Measurements from ENCODE around the gene RIT1. TPM values are rescaled to one million over a fixed set of nuclear protein-coding genes. Genes with fewer than 3 reads are reported as not detected.

RIT1 gene
- 41.7 TPM for total RNA-seq (ENCODE audit: insufficient read depth, low replicate concordance)

- DNase-seq (ENCODE audit: low spot score): peak; percentile 85
Observed at GRCh38 chr1:155911156-155912055, at the start of gene RIT1. Gene RIT1, minus strand, starts transcription at chr1:155911349. Its CDS starts 588 bp downstream, at chr1:155910761.

- DNase-seq (ENCODE audit: low spot score): no peak
Observed at GRCh38 chr1:155960081-155960745, 49.1 kb upstream of the RIT1 start.

- no peak for DNase-seq (ENCODE audit: low spot score)
Observed at GRCh38 chr1:155957411-155957915, 46.3 kb upstream of the RIT1 start.

- no peak for DNase-seq (ENCODE audit: low spot score)
Observed at GRCh38 chr1:155954645-155955044, 43.5 kb upstream of the RIT1 start.

- DNase-seq (ENCODE audit: low spot score): no peak
Observed at GRCh38 chr1:155952505-155952890, 41.3 kb upstream of the RIT1 start.

GRCh38 chr1:155951753-155952504, 40.8 kb upstream of the RIT1 start:
- no peak for DNase-seq (ENCODE audit: low spot score)

GRCh38 chr1:155950829-155951228, 39.7 kb upstream of the RIT1 start:
- no peak for DNase-seq (ENCODE audit: low spot score)

GRCh38 chr1:155947741-155948140, 36.6 kb upstream of the RIT1 start:
- no peak for DNase-seq (ENCODE audit: low spot score)

GRCh38 chr1:155947292-155947691, 36.1 kb upstream of the RIT1 start:
- no peak for DNase-seq (ENCODE audit: low spot score)

GRCh38 chr1:155946633-155947219, 35.6 kb upstream of the RIT1 start:
- DNase-seq (ENCODE audit: low spot score): no peak

- no peak for DNase-seq (ENCODE audit: low spot score)
Observed at GRCh38 chr1:155944444-155944799, 33.3 kb upstream of the RIT1 start.

- no peak for DNase-seq (ENCODE audit: low spot score)
Observed at GRCh38 chr1:155942578-155943141, 31.5 kb upstream of the RIT1 start.

- no peak for DNase-seq (ENCODE audit: low spot score)
Observed at GRCh38 chr1:155941845-155942531, 30.8 kb upstream of the RIT1 start.

GRCh38 chr1:155940993-155941844, 30.1 kb upstream of the RIT1 start, which contains the start of gene RXFP4:
Gene RXFP4, plus strand, starts transcription at chr1:155941638. Its CDS starts 72 bp downstream, at chr1:155941710.
- no peak for DNase-seq (ENCODE audit: low spot score)

- peak; percentile 67 for DNase-seq (ENCODE audit: low spot score)
Observed at GRCh38 chr1:155940482-155940992, 29.4 kb upstream of the RIT1 start.

GRCh38 chr1:155938220-155938627, 27.1 kb upstream of the RIT1 start:
- peak; percentile 82 for DNase-seq (ENCODE audit: low spot score)

- DNase-seq (ENCODE audit: low spot score): no peak
Observed at GRCh38 chr1:155934936-155935590, 23.9 kb upstream of the RIT1 start.

- peak; percentile 100 for DNase-seq (ENCODE audit: low spot score)
Observed at GRCh38 chr1:155934097-155934935, 23.2 kb upstream of the RIT1 start, which contains the start of gene KHDC4. Gene KHDC4, minus strand, starts transcription at chr1:155934413. Its CDS starts 40 bp downstream, at chr1:155934373.

Measured in umbilical cord (tissue), 2 donors.